HG03103 (cell line): Measurements from ENCODE around the gene MTUS2.

Experiments
- ATAC-seq: cut with Tn5 transposase; IDR thresholded peaks from one replicate; pipeline ENCODE4 v1.9.1; 2021; ENCODE audit warnings: low read depth; ENCODE audit not compliant: unreplicated experiment

MTUS2 gene

GRCh38 chr13:28854657-28855056, 34.5 kb downstream of the MTUS2 start:
- no peak for ATAC-seq

GRCh38 chr13:28856287-28856686, 36.1 kb downstream of the MTUS2 start:
- ATAC-seq: no peak

GRCh38 chr13:28859069-28859468, 38.9 kb downstream of the MTUS2 start:
- ATAC-seq: no peak

GRCh38 chr13:28859717-28860116, 39.6 kb downstream of the MTUS2 start:
- ATAC-seq: no peak

GRCh38 chr13:28864544-28864943, 44.4 kb downstream of the MTUS2 start:
- ATAC-seq: no peak

- ATAC-seq: no peak
Observed at GRCh38 chr13:28865149-28865744, 45.1 kb downstream of the MTUS2 start.

- ATAC-seq: no peak
Observed at GRCh38 chr13:28865951-28866350, 45.8 kb downstream of the MTUS2 start.

GRCh38 chr13:28866932-28867331, 46.8 kb downstream of the MTUS2 start:
- no peak for ATAC-seq

- no peak for ATAC-seq
Observed at GRCh38 chr13:28867564-28867963, 47.4 kb downstream of the MTUS2 start.

- ATAC-seq: no peak
Observed at GRCh38 chr13:28872427-28873176, 52.5 kb downstream of the MTUS2 start.

- no peak for ATAC-seq
Observed at GRCh38 chr13:28875846-28876615, 55.9 kb downstream of the MTUS2 start.

- ATAC-seq: no peak
Observed at GRCh38 chr13:28877408-28877807, 57.3 kb downstream of the MTUS2 start.

- ATAC-seq: no peak
Observed at GRCh38 chr13:28885181-28885580, 65.0 kb downstream of the MTUS2 start.

GRCh38 chr13:28889086-28889732, 69.1 kb downstream of the MTUS2 start:
- no peak for ATAC-seq

- no peak for ATAC-seq
Observed at GRCh38 chr13:28890712-28891111, 70.6 kb downstream of the MTUS2 start.

- ATAC-seq: no peak
Observed at GRCh38 chr13:28918030-28918429, 97.9 kb downstream of the MTUS2 start.

- no peak for ATAC-seq
Observed at GRCh38 chr13:28922341-28922740, 102.2 kb downstream of the MTUS2 start.

GRCh38 chr13:28935104-28935503, 115.0 kb downstream of the MTUS2 start:
- ATAC-seq: no peak

GRCh38 chr13:28942906-28943305, 122.8 kb downstream of the MTUS2 start:
- ATAC-seq: no peak

- ATAC-seq: no peak
Observed at GRCh38 chr13:28953714-28954418, 133.7 kb downstream of the MTUS2 start.

GRCh38 chr13:28954419-28954725, 134.2 kb downstream of the MTUS2 start:
- no peak for ATAC-seq
